Rectal smooth muscle tissue (tissue), 1 donor: Measurements from ENCODE around the gene MRPL39.

ENCODE experiments used
- H3K27ac ChIP-seq: one replicate; pipeline ENCODE4 v1.7.0; 2013; ENCODE audit warnings: low read depth, low read length, inconsistent platforms
- H3K27me3 ChIP-seq: one replicate; pipeline ENCODE4 v1.7.0; 2013; ENCODE audit warnings: low read length; ENCODE audit not compliant: control insufficient read depth, insufficient read depth
- H3K36me3 ChIP-seq: one replicate; pipeline ENCODE4 v1.7.0; 2013; ENCODE audit warnings: low read length; ENCODE audit not compliant: control insufficient read depth, insufficient read depth
- H3K4me1 ChIP-seq: one replicate; pipeline ENCODE4 v1.7.0; 2013; ENCODE audit warnings: low read length; ENCODE audit not compliant: control insufficient read depth, insufficient read depth
- H3K4me3 ChIP-seq: one replicate; pipeline ENCODE4 v1.7.0; 2013; ENCODE audit warnings: low read length
- H3K9ac ChIP-seq: one replicate; pipeline ENCODE4 v1.7.0; 2013; ENCODE audit warnings: low read length

The MRPL39 gene

DNA sequence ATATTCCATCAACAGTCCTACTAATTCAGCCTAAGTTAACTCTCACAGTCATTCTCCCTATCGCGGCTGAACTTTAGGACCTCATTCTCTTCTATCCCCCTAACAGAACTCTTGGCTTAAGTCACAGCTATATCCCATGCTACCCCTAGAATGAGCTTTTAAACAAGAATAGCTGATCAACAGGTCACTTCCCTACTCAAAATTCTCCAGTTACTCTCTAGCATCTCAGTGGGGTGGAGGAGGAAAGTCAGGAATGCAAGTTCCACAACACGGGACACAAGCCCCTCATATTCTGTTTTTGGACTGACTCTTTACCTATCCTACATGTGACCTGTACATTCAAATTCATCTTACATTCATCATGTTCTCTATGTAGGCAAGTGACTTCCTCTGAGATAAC lies 21.0 kb downstream of the MRPL39 start:
- peaks cover 6% of the 10 kb centered on the region for H3K36me3 ChIP-seq
- H3K4me1 ChIP-seq: no peaks in the 10 kb centered on the region
- no peaks in the 10 kb centered on the region for H3K27me3 ChIP-seq
- no peak overlapping the region for H3K4me3 ChIP-seq
- H3K27ac ChIP-seq: no peak overlapping the region
- no peak overlapping the region for H3K9ac ChIP-seq

GRCh38 chr21:25584833-25585676 lies 22.2 kb downstream of the MRPL39 start:
- Histone ChIP-seq H3K4me3 (no peak overlapping the region), H3K36me3 (peaks cover 6% of the 10 kb centered on the region), H3K27me3 (no peaks in the 10 kb centered on the region), H3K4me1 (no peaks in the 10 kb centered on the region), H3K9ac (no peak overlapping the region), H3K27ac (no peak overlapping the region)

DNA sequence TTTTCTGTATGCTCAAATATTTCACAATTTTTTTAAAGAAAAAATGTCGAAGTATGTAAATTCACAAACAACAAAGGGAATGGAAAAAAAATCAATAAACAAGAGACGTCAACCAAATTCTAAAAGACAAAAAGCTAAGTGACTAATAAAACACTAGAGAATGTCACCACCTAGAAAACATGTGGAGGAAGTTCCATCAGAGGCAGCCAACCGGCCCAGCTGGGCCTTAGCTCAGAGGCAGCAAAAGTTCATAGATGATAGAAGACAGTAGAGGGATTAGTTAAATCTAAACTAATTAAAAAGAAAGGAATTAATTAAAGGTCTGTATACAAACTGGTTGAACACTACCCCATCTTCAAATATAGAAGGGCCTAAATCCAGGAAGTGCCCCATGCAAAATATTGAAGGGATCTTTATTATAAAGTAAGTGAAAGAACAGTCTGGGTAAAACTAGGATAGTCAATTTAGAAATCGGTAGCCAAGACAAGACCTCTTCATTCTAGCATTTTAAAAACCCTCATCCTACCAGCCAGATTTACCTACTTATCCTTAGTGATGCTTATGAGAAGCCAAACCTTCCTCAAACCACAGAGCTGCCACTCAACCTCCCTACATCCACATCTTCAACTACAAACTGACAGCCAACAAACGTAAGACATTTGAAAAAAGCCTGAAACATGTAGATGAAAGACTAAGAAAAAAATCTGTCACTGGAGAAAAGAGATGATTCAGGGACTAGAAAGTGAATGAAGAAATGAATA lies 23.7 kb downstream of the MRPL39 start:
- Histone ChIP-seq H3K36me3 (peaks cover 6% of the 10 kb centered on the region), H3K9ac (no peak overlapping the region), H3K27ac (no peak overlapping the region), H3K4me1 (no peaks in the 10 kb centered on the region), H3K27me3 (no peaks in the 10 kb centered on the region), H3K4me3 (no peak overlapping the region)

- Histone ChIP-seq H3K4me3 (no peak overlapping the region), H3K27me3 (no peaks in the 10 kb centered on the region), H3K27ac (no peak overlapping the region), H3K9ac (no peak overlapping the region), H3K4me1 (no peaks in the 10 kb centered on the region), H3K36me3 (peaks cover 6% of the 10 kb centered on the region)
Observed at GRCh38 chr21:25582888-25583287, 24.4 kb downstream of the MRPL39 start.

DNA sequence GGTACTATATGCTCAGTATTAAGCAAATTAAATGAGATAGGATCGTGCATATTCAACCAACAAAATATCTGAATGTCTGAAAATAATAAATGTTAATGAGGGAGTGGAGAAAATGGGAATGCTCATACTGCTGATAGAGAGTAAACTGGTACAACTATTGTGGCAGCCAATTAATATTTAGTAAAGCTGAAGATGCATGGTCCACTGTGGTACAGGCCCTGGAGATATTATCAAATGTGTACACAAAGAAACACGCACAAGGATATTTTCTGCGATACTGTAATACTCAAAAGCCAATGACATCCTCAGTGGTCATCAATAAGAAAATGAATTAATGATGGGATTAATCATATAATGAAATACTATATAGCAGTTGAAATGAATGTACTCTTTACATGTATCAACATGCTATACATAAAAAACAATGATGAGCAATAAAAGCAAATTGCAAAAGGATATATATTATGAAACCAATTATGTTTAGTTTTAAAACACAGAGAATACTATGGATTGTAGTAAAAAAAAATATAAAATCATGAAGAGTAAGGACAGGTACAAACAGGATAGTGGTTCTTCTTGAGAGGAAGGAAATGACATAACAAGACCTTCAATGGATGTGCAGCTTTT lies 25.0 kb downstream of the MRPL39 start:
- Histone ChIP-seq H3K27ac (no peak overlapping the region), H3K4me1 (no peaks in the 10 kb centered on the region), H3K9ac (no peak overlapping the region), H3K4me3 (no peak overlapping the region), H3K27me3 (no peaks in the 10 kb centered on the region), H3K36me3 (peaks cover 2% of the 10 kb centered on the region)

- Histone ChIP-seq H3K27ac (no peak overlapping the region), H3K27me3 (no peaks in the 10 kb centered on the region), H3K4me1 (no peaks in the 10 kb centered on the region), H3K9ac (no peak overlapping the region), H3K4me3 (no peak overlapping the region), H3K36me3 (peaks cover 2% of the 10 kb centered on the region)
Observed at GRCh38 chr21:25581582-25581981, 25.7 kb downstream of the MRPL39 start.

DNA sequence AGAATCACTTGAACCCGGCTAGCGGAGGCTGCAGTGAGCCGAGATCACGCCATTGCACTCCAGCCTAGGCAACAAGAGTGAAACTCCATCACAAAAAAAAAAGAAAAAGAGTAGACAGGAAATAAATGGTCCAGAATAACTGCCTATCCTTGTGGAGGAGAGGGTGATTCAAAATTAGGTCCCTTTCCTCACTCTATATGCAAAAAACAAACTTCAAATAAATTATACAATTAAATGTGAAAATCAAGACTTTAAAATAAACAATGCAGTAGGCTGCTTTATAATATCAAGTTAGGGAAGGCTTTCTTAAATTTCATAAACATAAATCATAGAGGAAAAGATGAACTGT lies 26.4 kb downstream of the MRPL39 start:
- no peak overlapping the region for H3K4me3 ChIP-seq
- no peak overlapping the region for H3K9ac ChIP-seq
- H3K36me3 ChIP-seq: peaks cover 2% of the 10 kb centered on the region
- no peak overlapping the region for H3K27ac ChIP-seq
- H3K27me3 ChIP-seq: no peaks in the 10 kb centered on the region
- no peaks in the 10 kb centered on the region for H3K4me1 ChIP-seq

DNA sequence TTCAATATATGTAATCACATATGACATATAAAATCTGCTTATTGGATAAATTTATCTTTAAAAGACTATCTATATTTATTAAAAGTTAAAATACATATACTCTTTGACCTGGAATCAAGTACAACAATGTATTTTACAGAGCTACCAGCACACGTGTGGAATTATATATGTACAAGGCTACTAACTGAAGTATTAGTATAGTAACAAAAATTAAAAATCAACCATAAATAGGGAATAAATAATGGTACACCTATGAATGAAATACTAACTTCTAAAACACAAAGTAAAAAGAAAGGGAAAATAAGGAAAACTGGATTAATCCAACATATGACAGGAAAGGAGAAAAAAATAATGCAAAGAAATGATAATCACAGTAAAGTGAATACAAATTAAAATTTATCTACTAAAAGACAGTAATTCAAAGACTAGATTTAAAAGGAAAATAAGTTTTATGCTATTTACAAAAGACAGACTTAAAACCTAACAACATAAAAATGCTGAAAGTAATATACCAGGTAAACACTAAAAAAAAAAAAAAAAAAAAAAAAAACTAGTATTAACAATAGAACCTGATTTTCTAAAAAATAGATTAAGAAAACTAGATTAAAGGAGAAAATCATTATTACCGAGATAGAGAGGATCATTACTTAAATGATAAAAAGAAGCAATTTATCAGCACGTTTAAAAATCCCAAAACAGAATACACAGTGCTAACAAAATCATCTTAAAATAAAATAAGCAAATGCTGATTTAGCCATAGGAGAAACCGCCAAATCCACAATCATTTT lies 27.9 kb downstream of the MRPL39 start:
- Histone ChIP-seq H3K4me3 (no peak overlapping the region), H3K4me1 (no peaks in the 10 kb centered on the region), H3K9ac (no peak overlapping the region), H3K27ac (no peak overlapping the region), H3K27me3 (no peaks in the 10 kb centered on the region), H3K36me3 (no peaks in the 10 kb centered on the region)

DNA sequence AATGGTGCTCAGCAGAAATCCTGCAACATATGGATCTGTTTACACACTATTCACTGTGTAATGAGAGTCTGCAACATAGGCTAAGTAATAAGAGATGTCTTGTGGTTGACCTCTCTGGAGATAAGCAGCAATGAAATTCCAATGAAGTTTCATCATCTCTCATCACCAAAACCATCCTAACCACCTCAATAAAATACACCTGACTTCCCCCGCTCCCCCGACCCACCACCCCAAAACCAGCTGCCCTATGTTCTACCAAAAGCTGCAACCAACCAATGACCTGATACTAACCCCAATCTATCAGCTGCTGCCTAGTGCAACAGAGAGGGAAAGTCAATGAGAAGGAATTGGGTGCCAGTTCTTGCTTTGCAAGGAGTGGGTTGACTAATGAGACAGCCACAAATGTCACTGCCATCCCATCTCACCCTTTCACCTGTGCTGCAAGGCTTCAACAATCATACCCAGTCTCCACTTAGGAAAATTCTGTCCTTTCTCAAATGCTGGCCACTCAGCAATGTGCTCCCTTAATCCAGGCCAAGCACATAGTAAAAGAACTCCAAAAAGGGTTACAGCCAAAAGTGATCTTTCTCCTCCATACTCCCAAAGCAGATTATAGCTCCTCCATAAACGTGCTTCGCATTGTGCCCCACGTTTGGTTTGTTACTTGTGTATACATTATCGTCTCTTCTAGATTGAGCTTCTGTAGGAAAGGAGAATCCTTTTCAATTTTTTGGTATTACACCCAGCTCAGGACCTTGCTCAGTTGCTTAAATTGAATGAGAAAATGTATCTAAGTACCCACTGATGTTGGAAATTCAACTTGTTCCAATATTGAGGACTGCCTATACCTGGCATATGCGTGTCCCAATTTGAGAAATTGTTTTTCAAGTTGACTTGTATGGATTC lies 29.0 kb downstream of the MRPL39 start:
- Histone ChIP-seq H3K27me3 (no peaks in the 10 kb centered on the region), H3K4me3 (no peak overlapping the region), H3K27ac (no peak overlapping the region), H3K36me3 (no peaks in the 10 kb centered on the region), H3K4me1 (no peaks in the 10 kb centered on the region), H3K9ac (no peak overlapping the region)

DNA sequence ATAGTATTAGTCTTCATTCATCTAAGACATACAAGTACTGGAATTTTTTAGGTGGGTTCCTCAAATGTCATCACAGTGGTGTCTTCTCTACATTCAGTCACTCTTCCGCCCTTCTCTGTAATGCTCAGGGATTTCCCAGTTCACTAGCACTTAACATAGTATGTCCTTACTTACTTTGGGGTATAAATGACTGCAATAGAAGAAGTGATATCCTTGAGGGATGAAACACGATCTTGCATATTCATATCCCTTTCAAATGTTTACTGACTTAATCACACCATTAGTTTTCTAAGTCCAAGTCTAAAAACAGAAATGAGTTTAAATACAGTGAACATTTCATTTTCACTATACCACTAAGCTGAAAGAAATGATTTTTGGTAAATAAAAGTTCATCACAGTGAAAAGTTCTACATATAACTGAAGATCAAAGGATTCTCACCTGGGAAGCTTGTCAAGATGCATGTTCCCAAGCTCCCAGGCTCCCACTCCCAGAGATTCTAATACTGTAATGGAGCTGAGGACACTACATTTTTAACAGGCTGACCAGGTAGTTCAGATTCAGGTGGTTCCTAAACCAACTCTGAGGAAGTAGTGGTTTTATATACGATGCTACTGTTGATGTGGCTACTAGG lies 29.7 kb downstream of the MRPL39 start:
- no peaks in the 10 kb centered on the region for H3K27me3 ChIP-seq
- no peak overlapping the region for H3K27ac ChIP-seq
- no peaks in the 10 kb centered on the region for H3K4me1 ChIP-seq
- H3K4me3 ChIP-seq: no peak overlapping the region
- H3K36me3 ChIP-seq: no peaks in the 10 kb centered on the region
- no peak overlapping the region for H3K9ac ChIP-seq
